DMS79 treated with DMSO at 0.1 percent for 48 hours (cell line): ENCODE measurements around the gene TMEM179.

Source experiments
- DNase-seq: peaks from one replicate; lab custom pipeline; 2025; lab: John Stamatoyannopoulos, UW

TMEM179 gene

GRCh38 chr14:104544362-104544961 lies 60.1 kb downstream of the TMEM179 start:
- DNase-seq: no peak

- no peak for DNase-seq
Observed at GRCh38 chr14:104542871-104543830, 61.4 kb downstream of the TMEM179 start.

- no peak for DNase-seq
Observed at GRCh38 chr14:104541905-104542465, 62.6 kb downstream of the TMEM179 start.
